Upper lobe of left lung (tissue), 6 donors: ENCODE measurements around the gene EEIG2. TPM values are rescaled to one million over a fixed set of nuclear protein-coding genes. Genes with fewer than 3 reads are reported as not detected.

Experiments
- ATAC-seq, 2 donors: fragments of 200-7000 bp; cut with Tn5 transposase; one replicate each; pipeline ENCODE4 v1.9.1; 2022; ENCODE audit warnings: mild to moderate bottlenecking in 2 of 2, moderate library complexity in 2 of 2; ENCODE audit not compliant: low FRiP score in 2 of 2
- DNase-seq, 2 donors: peaks; one replicate each; pipeline ENCODE4 v3.0.0-alpha.2; 2019 to 2020
- H3K27ac ChIP-seq, 4 donors: fragments of 200-600 bp; sonication (generic); one replicate each; pipeline ENCODE4 v1.5.1; 2016 to 2019
- H3K27me3 ChIP-seq, 4 donors: fragments of 200-600 bp; sonication (generic); one replicate each; pipeline ENCODE4 v1.5.1; 2017 to 2019
- H3K36me3 ChIP-seq, 4 donors: fragments of 200-600 bp; sonication (generic); one replicate each; pipeline ENCODE4 v1.5.1; 2016 to 2019
- H3K4me1 ChIP-seq, 4 donors: fragments of 200-600 bp; sonication (generic); one replicate each; pipeline ENCODE4 v1.5.1; 2018 to 2019
- H3K4me3 ChIP-seq, 4 donors: fragments of 200-600 bp; sonication (generic); one replicate each; pipeline ENCODE4 v1.5.1; 2017 to 2019; ENCODE audit warnings: mild to moderate bottlenecking in 2 of 4, moderate library complexity in 1 of 4
- H3K9me3 ChIP-seq, 4 donors: fragments of 200-600 bp; sonication (generic); one replicate each; pipeline ENCODE4 v1.5.1; 2018 to 2019
- EP300 ChIP-seq, 4 donors: sonication (generic); formaldehyde crosslinking; IDR thresholded peaks; one replicate each; pipeline ENCODE4 v1.5.1; 2017; ENCODE audit warnings: antibody characterized with exemption in 4 of 4, control low read depth in 2 of 4
- POLR2A ChIP-seq, 4 donors: fragments of 450-650 bp; IDR thresholded peaks; one replicate each; pipeline ENCODE4 v1.5.1; 2016 to 2017; ENCODE audit warnings: antibody characterized with exemption in 4 of 4, mild to moderate bottlenecking in 2 of 4
- POLR2AphosphoS5 ChIP-seq, 2 donors: sonication (generic); formaldehyde crosslinking; IDR thresholded peaks; one replicate each; pipeline ENCODE4 v1.5.1; 2017; ENCODE audit warnings: antibody characterized with exemption in 2 of 2
- WGBS, 2 donors: methylation state at CpG; one replicate each; pipeline ENCODE4 v1.1.5; 2017 to 2018; 5-methylcytosine and 5-hydroxymethylcytosine counted together
- total RNA-seq, 6 donors: library from RNA; depleted of rRNA in 4 of 6; stranded (reverse); fragments of >200 nt in 4 of 6; gene quantifications; one replicate each; pipeline versions ENCODE4 v1.1.0 to v1.2.1, GENCODE V29; 2016 to 2021
- TF ChIP-seq, protein P1 (sequence below), 6 experiments: fragments of 450-650 bp in 4 of 6; fragments of 200-600 bp in 2 of 6; sonication (generic) in 2 of 6; IDR thresholded peaks; one replicate each; pipeline ENCODE4 v1.5.1; 2016 to 2019; ENCODE audit warnings: antibody characterized with exemption in 6 of 6
- donor health status: DM: no; HTN: no; CAD: no; lungs with moderate emphysema.
- donor health status: DM: no; HTN: yes; CAD: no; lungs with severe emphysema.

EEIG2 gene
- total RNA-seq, 6 donors from 2014 or later = 8.4 to 19.9 (median 15.1) TPM

DNA sequence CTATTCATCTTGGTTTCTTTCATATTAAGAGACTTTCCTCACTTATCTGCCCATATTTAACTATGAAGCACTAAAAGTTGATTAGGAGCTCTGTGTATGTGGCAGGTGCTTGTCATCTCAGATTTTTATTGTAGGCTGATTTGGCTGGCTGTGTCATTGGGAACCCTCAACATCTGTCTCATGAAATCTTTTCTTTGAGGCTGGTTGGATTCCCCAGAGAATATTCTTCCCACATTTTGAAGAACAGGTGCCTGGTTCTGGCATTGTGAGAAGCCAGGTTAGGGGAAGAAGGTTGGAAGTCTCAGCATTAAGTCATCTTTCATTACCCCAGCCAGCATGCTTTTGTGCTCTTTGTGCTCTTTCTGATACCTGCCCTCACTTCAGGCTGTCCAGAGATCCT, 37.1 kb downstream of the EEIG2 start:
- Histone ChIP-seq H3K4me1 (peaks cover 7 to 8% (median 8%) of the 10 kb centered on the region in 4 donors), H3K4me3 (no peak overlapping the region), H3K9me3 (no peaks in the 10 kb centered on the region), H3K27me3 (no peaks in the 10 kb centered on the region), H3K36me3 (no peaks in the 10 kb centered on the region), H3K27ac (no peak overlapping the region)
- TF ChIP-seq, protein P1, sequence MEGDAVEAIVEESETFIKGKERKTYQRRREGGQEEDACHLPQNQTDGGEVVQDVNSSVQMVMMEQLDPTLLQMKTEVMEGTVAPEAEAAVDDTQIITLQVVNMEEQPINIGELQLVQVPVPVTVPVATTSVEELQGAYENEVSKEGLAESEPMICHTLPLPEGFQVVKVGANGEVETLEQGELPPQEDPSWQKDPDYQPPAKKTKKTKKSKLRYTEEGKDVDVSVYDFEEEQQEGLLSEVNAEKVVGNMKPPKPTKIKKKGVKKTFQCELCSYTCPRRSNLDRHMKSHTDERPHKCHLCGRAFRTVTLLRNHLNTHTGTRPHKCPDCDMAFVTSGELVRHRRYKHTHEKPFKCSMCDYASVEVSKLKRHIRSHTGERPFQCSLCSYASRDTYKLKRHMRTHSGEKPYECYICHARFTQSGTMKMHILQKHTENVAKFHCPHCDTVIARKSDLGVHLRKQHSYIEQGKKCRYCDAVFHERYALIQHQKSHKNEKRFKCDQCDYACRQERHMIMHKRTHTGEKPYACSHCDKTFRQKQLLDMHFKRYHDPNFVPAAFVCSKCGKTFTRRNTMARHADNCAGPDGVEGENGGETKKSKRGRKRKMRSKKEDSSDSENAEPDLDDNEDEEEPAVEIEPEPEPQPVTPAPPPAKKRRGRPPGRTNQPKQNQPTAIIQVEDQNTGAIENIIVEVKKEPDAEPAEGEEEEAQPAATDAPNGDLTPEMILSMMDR (IDR thresholded peaks at IDR 0.05) = no peak
- TF ChIP-seq EP300 (IDR thresholded peaks at IDR 0.05) = no peak
- TF ChIP-seq POLR2A (IDR thresholded peaks at IDR 0.05) = no peak
- no peak for TF ChIP-seq POLR2AphosphoS5 (IDR thresholded peaks at IDR 0.05)
- DNase-seq (no peak), ATAC-seq (no peak)

DNA sequence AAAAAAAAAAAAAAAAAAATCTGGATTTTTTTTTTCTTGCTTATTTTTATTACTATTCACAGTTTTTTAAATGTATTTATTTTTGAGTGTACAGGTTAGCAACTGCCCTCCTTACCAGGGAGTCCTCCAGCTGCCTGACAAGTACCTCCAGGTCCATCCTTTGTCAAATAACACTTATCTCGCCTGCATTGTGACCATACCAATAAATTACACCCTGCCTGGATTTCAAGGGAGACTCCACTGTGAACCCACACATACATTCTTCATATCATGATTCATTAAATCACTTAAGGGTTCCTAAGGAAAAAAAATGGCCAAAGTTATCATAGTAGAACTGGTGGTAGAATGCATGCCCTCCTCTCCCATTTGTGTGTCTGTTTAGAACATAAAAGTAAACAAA, 38.4 kb downstream of the EEIG2 start:
- Histone ChIP-seq H3K9me3 (no peaks in the 10 kb centered on the region), H3K4me3 (no peak overlapping the region), H3K27me3 (no peaks in the 10 kb centered on the region), H3K36me3 (no peaks in the 10 kb centered on the region), H3K27ac (no peak overlapping the region), H3K4me1 (no peaks in the 10 kb centered on the region)
- DNase-seq (no peak), ATAC-seq (no peak)
- 83 to 90% methylated on average over 1 of the region's 1 CpG for WGBS, 2 donors
- TF ChIP-seq, protein P1 (IDR thresholded peaks at IDR 0.05) = no peak
- TF ChIP-seq POLR2A (IDR thresholded peaks at IDR 0.05) = no peak
- TF ChIP-seq EP300 (IDR thresholded peaks at IDR 0.05) = no peak

DNA sequence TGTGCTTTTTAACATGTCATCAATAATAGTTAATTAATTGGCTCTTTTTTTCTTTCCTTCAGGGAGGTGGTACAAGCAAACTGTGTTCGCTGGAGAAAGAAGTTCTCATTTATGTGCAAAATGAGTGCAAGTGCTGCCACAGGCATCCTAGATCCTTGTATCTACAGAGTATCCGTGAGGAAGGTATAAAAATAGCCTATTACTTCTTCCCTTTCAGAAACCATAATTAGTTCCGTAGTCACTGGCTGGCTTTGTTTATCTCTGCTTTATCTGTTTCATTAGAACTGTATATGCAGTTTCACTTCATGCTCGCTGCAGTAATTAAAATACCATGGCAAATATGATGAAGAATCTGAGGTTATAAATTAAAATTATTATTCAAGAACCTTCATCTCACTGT, 40.6 kb downstream of the EEIG2 start:
- Histone ChIP-seq H3K9me3 (no peaks in the 10 kb centered on the region), H3K27me3 (no peaks in the 10 kb centered on the region), H3K27ac (no peak overlapping the region), H3K36me3 (no peaks in the 10 kb centered on the region), H3K4me1 (no peaks in the 10 kb centered on the region), H3K4me3 (no peak overlapping the region)
- WGBS, 2 donors = 50 to 57% methylated on average over 4 of the region's 4 CpGs
- no peak for ATAC-seq
- TF ChIP-seq, protein P1 (IDR thresholded peaks at IDR 0.05) = no peak
- TF ChIP-seq POLR2A (IDR thresholded peaks at IDR 0.05) = no peak
- no peak for TF ChIP-seq POLR2AphosphoS5 (IDR thresholded peaks at IDR 0.05)
- TF ChIP-seq EP300 (IDR thresholded peaks at IDR 0.05) = no peak
- no peak for DNase-seq

DNA sequence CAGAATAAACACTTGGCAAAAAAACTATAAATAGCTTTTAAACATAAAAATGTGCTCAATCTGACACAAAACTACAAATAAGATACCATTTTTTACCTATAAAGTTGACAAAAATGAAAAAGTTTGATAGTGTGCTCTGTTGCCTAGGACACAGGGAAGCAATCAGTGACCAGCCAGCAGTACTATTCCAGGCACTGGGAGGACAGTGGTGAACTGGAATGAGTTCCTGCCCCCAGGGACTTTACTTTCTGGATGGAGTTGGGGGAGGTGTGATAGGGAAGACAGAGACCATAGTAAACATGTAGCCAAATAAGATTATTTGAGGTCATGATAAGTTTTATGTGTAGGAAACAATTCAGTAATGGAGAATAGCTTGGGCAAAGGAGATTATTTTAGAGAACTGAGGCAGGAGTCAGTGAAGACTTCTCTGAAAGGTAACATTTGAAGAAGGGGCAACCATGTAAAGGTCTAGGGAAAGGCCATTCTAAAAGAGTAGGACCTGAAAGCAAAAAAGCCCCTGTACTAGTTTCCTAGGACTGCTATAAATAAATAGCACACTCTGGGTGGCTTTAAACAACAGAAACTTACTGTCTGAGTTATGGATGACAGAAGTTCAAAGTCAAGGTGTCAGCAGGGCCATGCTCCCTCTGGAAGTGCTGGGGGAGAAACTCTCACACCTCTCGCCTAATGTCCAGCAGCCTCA, 42.0 kb downstream of the EEIG2 start:
- no peaks in the 10 kb centered on the region for H3K36me3 ChIP-seq

More for the DNA sequence above, 42.0 kb downstream of the EEIG2 start:
- whole genome bisulfite sequencing, 2 donors = 92 to 94% methylated on average over 1 of the region's 1 CpG
- no peak overlapping the region for H3K27ac ChIP-seq
- ATAC-seq = no peak
- DNase-seq = no peak
- H3K9me3 ChIP-seq = no peaks in the 10 kb centered on the region
- H3K4me1 ChIP-seq = no peaks in the 10 kb centered on the region
- H3K27me3 ChIP-seq = no peaks in the 10 kb centered on the region
- H3K4me3 ChIP-seq = no peak overlapping the region
- TF ChIP-seq POLR2A (IDR thresholded peaks at IDR 0.05) = no peak
- TF ChIP-seq POLR2AphosphoS5 (IDR thresholded peaks at IDR 0.05) = no peak
- TF ChIP-seq, protein P1 (IDR thresholded peaks at IDR 0.05) = no peak
- TF ChIP-seq EP300 (IDR thresholded peaks at IDR 0.05) = no peak
